Femur (tissue), 1 donor: ENCODE results near the gene ASB7.
A peak's percentile ranks its signal among the peaks of the same experiment; 100 is the strongest.
"Not testable (repeated sequence)": the region's sequence is repeated elsewhere in the genome, so short reads cannot be mapped to it uniquely, and the experiment has no call there.

ENCODE experiments used
- DNase-seq: peaks from one replicate; pipeline ENCODE4 v3.0.0-alpha.2; 2017

ASB7 gene, protein sequence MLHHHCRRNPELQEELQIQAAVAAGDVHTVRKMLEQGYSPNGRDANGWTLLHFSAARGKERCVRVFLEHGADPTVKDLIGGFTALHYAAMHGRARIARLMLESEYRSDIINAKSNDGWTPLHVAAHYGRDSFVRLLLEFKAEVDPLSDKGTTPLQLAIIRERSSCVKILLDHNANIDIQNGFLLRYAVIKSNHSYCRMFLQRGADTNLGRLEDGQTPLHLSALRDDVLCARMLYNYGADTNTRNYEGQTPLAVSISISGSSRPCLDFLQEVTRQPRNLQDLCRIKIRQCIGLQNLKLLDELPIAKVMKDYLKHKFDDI

GRCh38 chr15:100602064-100602822, at the start of gene ASB7, which contains the start of gene LINS1:
ASB7 (plus strand) TSS chr15:100602589; CDS start chr15:100612217, 9,628 bp downstream.
LINS1 (minus strand) TSS chr15:100602184; CDS start chr15:100580842, 21,342 bp downstream.
- peak; percentile 100 for DNase-seq

GRCh38 chr15:100553468-100553867, 48.9 kb upstream of the ASB7 start:
- no peak for DNase-seq

DNA sequence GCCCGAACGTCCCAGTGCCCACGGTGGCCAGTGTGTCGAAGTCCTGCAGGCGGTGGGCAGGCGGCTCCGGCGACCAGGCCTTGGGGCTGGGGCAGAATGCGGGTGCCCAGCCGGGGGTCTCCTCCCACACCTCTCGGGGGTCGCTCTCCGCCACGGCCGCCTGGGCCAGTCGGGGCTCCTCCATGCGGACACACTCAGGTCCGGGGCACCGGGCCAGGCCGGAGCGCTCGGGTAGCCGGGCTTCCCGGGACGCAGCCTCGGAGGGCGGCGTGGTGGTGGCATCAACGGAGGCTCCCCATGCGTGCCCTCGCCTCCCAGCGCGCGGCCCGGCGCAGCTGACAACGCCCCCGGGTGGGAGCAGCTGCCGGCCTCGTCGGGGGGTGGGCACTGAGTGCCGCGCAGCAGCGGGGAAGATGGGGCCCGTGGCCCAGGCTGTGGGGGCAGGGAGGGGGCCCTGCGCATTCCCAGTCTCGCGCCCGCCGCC, 43.6 kb upstream of the ASB7 start:
- no peak for DNase-seq

GRCh38 chr15:100559330-100559729, 43.1 kb upstream of the ASB7 start:
- DNase-seq, result no peak

- no peak for DNase-seq
Observed at GRCh38 chr15:100560323-100560722, 42.1 kb upstream of the ASB7 start.

- no peak for DNase-seq
Observed at GRCh38 chr15:100565591-100565990, 36.8 kb upstream of the ASB7 start.

DNA sequence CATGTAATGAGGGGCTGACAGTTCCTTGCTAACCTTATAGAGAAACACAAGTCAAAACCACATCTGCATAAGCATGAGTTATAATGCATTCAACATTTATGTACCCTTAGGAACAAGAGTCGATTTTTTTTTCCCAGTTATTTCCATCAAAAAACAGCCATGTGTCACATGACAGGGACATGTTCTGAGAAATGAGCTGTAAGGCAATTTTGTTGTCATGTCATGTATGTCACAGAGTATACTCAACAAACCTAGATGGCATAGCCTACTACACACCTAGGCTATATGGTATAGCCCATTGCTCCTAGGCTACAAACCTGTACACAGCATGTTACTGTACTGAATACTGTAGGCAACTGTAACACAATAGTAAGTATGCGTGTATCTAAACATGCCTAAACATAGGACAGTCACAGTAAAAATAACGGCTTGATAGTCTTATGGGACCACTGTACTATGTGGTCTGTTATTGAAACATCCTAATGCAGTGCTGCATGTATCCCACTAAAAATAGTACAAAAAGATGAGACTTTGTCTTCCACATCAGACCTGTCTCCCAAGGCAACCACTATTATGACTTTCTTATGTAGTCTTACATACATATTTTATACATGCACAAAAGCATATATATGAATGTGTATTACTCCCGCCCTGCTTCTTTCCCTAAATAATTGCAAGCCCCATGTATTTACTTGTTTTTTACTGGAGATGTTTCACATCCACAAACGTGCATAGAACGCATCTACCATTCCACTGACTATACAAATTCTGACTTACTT, 35.4 kb upstream of the ASB7 start:
- DNase-seq, result no peak

GRCh38 chr15:100569391-100569790, 33.0 kb upstream of the ASB7 start:
- DNase-seq, result no peak

- DNase-seq, result no peak
Observed at GRCh38 chr15:100570275-100570674, 32.1 kb upstream of the ASB7 start.

DNA sequence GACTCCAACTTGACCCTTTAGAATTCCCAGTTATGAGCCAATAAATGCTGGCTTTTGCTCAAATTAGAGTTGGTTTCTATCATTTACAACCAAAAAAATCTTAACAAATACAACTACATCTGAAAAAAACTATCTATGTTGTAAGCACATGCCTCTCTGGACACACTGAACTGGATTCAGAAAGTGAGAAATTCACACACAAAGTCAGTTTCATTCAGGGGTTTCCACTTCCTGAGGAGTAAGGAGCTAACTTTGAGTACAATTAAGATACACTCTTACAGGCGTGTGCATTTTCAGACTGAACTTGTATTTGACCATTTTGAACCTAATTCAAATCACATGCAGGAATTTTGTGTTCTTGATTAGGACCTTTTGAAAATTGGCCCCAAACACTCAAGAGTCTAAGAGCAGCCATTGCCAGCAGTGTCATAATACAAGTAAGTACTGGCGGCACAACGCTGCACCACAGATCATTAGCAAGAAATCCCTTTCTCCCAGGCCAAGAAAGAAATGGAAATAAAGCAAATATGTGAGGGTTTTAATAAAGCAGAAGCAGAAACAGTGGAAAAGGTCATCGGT, 31.6 kb upstream of the ASB7 start:
- no peak for DNase-seq

DNA sequence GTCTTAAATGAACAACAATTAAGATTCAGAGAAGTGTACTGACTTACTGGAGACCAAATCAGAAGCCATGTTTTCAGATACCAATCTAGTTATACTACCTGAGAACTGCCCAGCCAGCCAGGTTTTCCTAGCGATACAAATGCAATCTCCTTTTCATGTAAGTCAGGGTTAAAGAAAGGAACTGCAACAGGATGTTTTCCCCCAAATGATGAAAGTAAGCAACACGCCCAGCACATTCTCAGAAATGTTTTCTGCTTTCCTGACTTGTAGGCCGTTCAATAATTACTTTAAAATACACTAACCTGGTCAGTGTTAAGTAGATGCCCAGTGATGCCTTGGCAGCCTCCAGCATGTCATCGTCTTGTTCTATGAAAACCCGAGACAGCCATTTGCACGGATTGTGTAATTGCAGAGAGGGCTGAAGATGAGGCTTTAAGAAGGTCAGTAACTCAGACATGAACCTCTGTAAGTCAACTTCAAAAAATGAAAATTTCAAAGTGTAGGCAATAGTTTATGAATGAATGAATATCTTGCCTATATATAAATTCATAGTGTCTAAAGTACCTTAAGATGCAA, 30.7 kb upstream of the ASB7 start:
- no peak for DNase-seq

- no peak for DNase-seq
Observed at GRCh38 chr15:100572362-100572983, 29.9 kb upstream of the ASB7 start.

DNA sequence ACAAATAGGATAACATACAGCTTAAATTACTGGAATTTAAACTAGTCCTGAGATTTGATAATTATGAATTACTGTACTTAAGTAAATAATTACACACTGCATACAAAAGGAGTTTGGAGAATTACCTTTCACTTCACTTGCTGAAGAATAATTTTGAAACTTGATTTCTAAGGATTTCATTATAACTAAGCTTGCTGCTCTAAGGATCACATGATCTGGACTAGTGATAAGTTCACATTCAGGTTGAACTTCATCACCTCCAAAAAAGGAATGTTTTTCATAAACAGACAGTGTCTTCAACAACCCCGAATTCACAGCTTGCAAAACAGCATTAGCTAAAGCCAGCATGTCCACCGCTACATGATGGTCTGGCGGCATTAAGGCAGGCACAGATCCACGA, 28.9 kb upstream of the ASB7 start:
- DNase-seq, result no peak

DNA sequence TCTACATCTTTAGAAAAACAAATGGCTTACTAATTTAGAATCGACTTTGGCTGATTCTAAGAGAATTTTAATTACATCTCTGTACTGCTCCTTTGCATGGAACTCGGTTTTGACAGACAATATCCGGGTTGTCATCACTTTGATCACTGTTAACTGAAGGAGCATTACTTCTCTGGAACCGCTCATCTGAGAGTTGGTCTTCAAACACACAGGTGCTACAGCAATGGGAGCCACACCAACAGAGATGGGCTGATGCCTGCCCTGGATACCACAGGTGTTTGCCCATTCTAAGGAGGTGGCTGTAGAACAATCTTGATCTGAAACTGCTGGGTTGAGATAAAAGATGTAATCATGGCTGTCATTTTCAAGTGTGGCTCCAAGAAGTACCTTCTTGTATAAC, 22.0 kb upstream of the ASB7 start:
- no peak for DNase-seq

- DNase-seq, result no peak
Observed at GRCh38 chr15:100588638-100589242, 13.6 kb upstream of the ASB7 start.

DNA sequence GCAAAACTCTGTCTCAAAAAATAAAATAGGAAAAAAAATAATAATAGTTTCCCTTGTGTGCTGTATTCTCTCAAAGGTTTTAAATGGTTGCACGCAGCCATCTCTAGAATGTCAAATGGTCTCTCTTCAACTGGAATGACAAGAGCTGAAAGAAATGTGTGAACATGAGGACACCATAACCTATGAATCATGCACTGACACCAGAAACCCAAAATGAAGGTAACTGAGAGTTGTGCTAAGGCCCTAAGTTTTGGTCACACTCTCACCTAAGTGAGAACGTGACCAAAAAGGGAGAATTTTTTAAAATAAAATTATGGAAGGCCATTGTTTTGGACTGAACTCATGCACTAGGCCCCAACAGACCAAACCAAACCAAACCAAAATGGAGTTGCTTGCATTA, 11.2 kb upstream of the ASB7 start:
- not testable (repeated sequence) for DNase-seq

GRCh38 chr15:100591835-100592234, 10.6 kb upstream of the ASB7 start:
- DNase-seq, result no peak

- DNase-seq, result no peak
Observed at GRCh38 chr15:100592898-100593297, 9.5 kb upstream of the ASB7 start.

DNA sequence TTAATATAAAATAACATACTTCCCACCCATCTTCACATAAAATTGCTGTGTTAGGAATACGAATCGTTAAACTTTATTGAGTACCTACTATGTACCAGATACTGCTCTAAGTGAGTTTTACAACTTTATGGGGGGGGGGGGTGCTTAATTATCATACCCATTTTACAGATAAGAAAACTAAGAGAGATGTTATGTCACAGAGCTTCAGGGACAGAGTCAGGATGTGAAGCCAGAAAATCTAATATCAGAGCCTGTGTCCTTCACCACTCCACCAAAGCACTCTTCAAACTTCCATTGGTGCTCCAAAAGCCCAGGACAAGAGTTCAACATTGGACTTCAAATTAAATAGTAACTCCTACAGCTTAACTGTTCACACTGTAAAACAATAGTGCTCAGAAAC, 9.0 kb upstream of the ASB7 start:
- DNase-seq, result no peak

GRCh38 chr15:100595964-100596363, 6.4 kb upstream of the ASB7 start:
- no peak for DNase-seq

GRCh38 chr15:100596792-100597191, 5.6 kb upstream of the ASB7 start:
- peak; percentile 28 for DNase-seq

GRCh38 chr15:100597862-100598261, 4.5 kb upstream of the ASB7 start:
- DNase-seq, result no peak
